ENCODE results near the gene SSRP1. TPM values are rescaled to one million over a fixed set of nuclear protein-coding genes. Genes with fewer than 3 reads are reported as not detected.

Gene SSRP1
- total RNA-seq, 4 donors from 2014 or later, result 29.4 to 115 (median 75.3) TPM

DNA sequence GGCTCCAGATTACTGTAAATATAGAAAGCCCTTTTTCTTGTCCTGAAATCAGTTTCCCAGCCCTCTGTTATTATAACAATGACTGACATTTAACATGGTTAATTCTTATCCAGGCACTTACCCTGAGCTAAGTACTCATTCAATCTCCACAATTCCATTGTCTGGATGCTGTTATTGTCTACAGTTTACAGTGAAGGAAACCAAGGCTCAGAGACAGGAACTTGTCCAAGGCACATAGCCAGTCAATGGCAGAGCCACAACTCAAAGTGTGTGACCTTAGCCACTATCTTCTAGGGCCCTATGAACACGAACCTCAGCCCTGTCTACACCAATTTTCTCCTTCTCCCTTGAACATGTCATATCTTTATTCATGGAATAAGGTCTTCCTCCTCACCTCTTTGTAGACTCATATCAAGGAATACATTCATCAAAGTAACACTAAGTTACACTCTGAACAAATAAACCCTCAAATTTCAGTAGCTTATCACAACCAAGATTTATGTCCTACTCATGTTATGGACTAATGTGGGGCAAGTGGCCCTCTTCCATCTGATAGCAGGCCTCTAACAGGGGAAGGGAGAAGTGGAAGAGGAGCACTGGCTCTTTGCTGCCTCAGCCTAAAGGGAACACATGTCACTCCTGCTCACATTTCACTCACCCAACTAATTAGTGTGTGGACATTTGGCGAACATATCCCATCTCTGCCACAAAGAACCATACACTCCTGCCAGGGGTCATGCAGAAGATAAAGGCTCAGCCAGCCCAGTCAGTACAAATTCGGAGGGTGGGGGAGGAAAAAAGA lies 59.3 kb downstream of the SSRP1 start:
- no peaks in the 10 kb centered on the region for H3K9me3 ChIP-seq
- no peaks in the 10 kb centered on the region for H3K4me1 ChIP-seq
- no peak for DNase-seq
- H3K4me3 ChIP-seq, result no peak overlapping the region
- H3K27me3 ChIP-seq, result no peaks in the 10 kb centered on the region
- intact Hi-C loops (cut with DNase I; ENCODE audit: low total_unique reads), result no loop called here
- peak overlapping the region; percentile 9 to 68 for H3K27ac ChIP-seq
- H3K36me3 ChIP-seq, result no peaks in the 10 kb centered on the region
- TF ChIP-seq POLR2A (IDR thresholded peaks at IDR 0.05), result no peak
- TF ChIP-seq, protein P1, sequence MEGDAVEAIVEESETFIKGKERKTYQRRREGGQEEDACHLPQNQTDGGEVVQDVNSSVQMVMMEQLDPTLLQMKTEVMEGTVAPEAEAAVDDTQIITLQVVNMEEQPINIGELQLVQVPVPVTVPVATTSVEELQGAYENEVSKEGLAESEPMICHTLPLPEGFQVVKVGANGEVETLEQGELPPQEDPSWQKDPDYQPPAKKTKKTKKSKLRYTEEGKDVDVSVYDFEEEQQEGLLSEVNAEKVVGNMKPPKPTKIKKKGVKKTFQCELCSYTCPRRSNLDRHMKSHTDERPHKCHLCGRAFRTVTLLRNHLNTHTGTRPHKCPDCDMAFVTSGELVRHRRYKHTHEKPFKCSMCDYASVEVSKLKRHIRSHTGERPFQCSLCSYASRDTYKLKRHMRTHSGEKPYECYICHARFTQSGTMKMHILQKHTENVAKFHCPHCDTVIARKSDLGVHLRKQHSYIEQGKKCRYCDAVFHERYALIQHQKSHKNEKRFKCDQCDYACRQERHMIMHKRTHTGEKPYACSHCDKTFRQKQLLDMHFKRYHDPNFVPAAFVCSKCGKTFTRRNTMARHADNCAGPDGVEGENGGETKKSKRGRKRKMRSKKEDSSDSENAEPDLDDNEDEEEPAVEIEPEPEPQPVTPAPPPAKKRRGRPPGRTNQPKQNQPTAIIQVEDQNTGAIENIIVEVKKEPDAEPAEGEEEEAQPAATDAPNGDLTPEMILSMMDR (IDR thresholded peaks at IDR 0.05), result no peak

Other genes starting within 250 kb of the SSRP1 start
- gene LRRC55, start 153.9 kb downstream of the SSRP1 start, total RNA-seq, result 1 to 10 TPM in 1 of 4 donors, under 1 TPM in 1, not detected in 2; 0.26 to 2.1 TPM
- 100 to 1,000 TPM in 1 of 4 donors, under 1 TPM in 1, not detected in 2; 0.58 to 112 TPM for gene APLNR, start 98.6 kb downstream of the SSRP1 start, total RNA-seq
- gene TNKS1BP1, start 10.9 kb downstream of the SSRP1 start, total RNA-seq, result 100 to 1,000 TPM in 1 of 4 donors, 10 to 100 TPM in 3; 22.5 to 269 (median 70.8) TPM
- under 1 TPM in 1 of 4 donors, not detected in 3; 0.69 TPM for gene P2RX3, start 2.5 kb upstream of the SSRP1 start, total RNA-seq
- gene PRG3, start 45.3 kb upstream of the SSRP1 start, total RNA-seq, result not detected
- gene PRG2, start 54.8 kb upstream of the SSRP1 start, total RNA-seq, result under 1 TPM in 1 of 4 donors, not detected in 3; 0.21 TPM
- gene SLC43A3, start 91.2 kb upstream of the SSRP1 start, total RNA-seq, result 100 to 1,000 TPM in 2 of 4 donors, 10 to 100 TPM in 2; 44.1 to 333 (median 102) TPM
- gene RTN4RL2, start 124.6 kb upstream of the SSRP1 start, total RNA-seq, result 1 to 10 TPM in 1 of 4 donors, not detected in 3; 1.7 TPM
- gene SLC43A1, start 179.8 kb upstream of the SSRP1 start, total RNA-seq, result 10 to 100 TPM; 13.1 to 48.4 (median 22.5) TPM
- gene TIMM10, start 194.9 kb upstream of the SSRP1 start, total RNA-seq, result 10 to 100 TPM in 3 of 4 donors, 1 to 10 TPM in 1; 7.7 to 47.4 (median 19.6) TPM
- gene SMTNL1, start 201.7 kb upstream of the SSRP1 start, total RNA-seq, result not detected
- 10 to 100 TPM; 28.3 to 87.9 (median 84.2) TPM for gene UBE2L6, start 231.8 kb upstream of the SSRP1 start, total RNA-seq

Data from uterus (tissue), 4 donors.